ENCODE results near the gene RSAD2.
A peak's percentile ranks its signal among the peaks of the same experiment; 100 is the strongest.

DNA sequence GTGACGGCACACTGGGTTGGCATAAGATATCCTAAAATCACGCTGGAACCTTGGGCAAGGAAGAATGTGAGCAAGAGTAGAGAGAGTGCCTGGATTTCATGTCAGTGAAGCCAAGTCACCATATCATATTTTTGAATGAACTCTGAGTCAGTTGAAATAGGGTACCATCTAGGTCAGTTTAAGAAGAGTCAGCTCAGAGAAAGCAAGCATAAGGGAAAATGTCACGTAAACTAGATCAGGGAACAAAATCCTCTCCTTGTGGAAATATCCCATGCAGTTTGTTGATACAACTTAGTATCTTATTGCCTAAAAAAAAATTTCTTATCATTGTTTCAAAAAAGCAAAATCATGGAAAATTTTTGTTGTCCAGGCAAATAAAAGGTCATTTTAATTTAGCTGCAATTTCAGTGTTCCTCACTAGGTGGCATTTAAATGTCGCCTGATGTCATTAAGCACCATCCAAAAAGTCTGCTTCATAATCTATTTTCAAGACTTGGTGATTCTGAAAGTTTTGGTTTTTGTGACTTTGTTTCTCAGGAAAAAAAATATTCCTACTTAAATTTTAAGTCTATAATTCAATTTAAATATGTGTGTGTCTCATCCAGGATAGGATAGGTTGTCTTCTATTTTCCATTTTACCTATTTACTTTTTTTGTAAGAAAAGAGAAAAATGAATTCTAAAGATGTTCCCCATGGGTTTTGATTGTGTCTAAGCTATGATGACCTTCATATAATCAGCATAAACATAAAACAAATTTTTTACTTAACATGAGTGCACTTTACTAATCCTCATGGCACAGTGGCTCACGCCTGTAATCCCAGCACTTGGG lies 19.6 kb downstream of the RSAD2 start:
- TF ChIP-seq CTCF (conservative IDR thresholded peaks at IDR 0.05 in 1 of 2, IDR thresholded peaks at IDR 0.05 in 1 of 2; ENCODE audit: low read depth in 1 of 2, low read length in 2 of 2): peak; percentile 24 to 60
- no peak for TF ChIP-seq EZH2 (IDR thresholded peaks at IDR 0.05; ENCODE audit: low read length, missing control alignments)
